Measurements from ENCODE around the gene FAIM2. TPM values are rescaled to one million over a fixed set of nuclear protein-coding genes. Genes with fewer than 3 reads are reported as not detected.

The FAIM2 gene
- total and polyA plus RNA-seq, 2 experiments from 2014 or later: 0.86 to 4.6 TPM

DNA sequence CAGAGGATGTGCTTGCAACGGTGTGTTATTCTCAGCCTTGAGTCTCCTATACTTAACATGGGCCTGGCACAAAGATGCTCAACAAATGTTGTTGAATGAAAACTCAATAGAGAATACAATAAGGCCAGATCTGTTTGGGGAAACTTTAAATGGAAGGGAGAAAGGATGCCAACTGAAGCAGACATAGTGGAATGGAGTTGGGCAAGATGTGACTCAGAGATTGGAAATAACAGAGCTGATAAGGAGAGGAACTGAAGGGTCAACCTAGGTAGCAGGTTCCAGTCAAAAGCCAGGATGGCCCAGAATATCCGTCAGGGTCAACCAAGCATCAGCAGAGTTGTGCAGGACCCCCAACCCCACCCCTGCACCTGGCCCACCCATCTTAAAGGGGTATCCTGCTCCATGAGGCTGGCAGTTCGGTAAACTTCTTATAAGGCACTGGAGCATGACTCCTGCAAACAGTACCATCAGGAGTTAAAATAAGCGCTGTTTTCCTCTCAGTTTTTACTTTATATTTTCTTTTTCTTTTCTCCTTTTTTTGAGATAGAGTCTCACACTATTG is 59.7 kb downstream of the FAIM2 start:
- H3K9ac ChIP-seq: no peak overlapping the region
- H2AFZ ChIP-seq: peak overlapping the region; percentile 93; the same call in 1 of the 2 replicates
- no peaks in the 10 kb centered on the region for H3K36me3 ChIP-seq (ENCODE audit: low read depth)
- no peaks in the 10 kb centered on the region for H4K20me1 ChIP-seq (ENCODE audit: insufficient read depth)
- in situ Hi-C loops (cut with MboI): no loop called here
- no peaks in the 10 kb centered on the region for H3K9me2 ChIP-seq (ENCODE audit: insufficient read depth)
- peak overlapping the region; percentile 82 for H3K4me2 ChIP-seq (ENCODE audit: unreplicated experiment)
- no peak for TF ChIP-seq EZH2phosphoT487 (IDR thresholded peaks at IDR 0.05; ENCODE audit: insufficient read depth, low read depth)
- TF ChIP-seq EZH2 (IDR thresholded peaks at IDR 0.05; ENCODE audit: insufficient read depth, poor library complexity, severe bottlenecking): no peak
- WGBS, 2 experiments (ENCODE audit: low coverage in 1 of 2, low lambda C conversion rate in 2 of 2, missing lambda C conversion rate in 2 of 2): 74 to 81% methylated on average over 4 of the region's 4 CpGs
- peak; percentile 36 for DNase-seq
- no peaks in the 10 kb centered on the region for H3K9me3 ChIP-seq (ENCODE audit: low read depth)
- H3K27me3 ChIP-seq (replicated peaks; ENCODE audit: insufficient read depth): peaks cover 13% of the 10 kb centered on the region
- H3K4me3 ChIP-seq: no peak overlapping the region
- H3F3A ChIP-seq (ENCODE audit: insufficient read depth): peaks cover 24% of the 10 kb centered on the region
- H3K4me1 ChIP-seq (ENCODE audit: insufficient read depth): peaks cover 15% of the 10 kb centered on the region
- peaks cover 21% of the 10 kb centered on the region for H3K79me2 ChIP-seq (ENCODE audit: insufficient read depth)
- no peak overlapping the region for H3K27ac ChIP-seq

- in situ Hi-C loops (cut with MboI): no loop called here
- no peaks in the 10 kb centered on the region for H4K20me1 ChIP-seq (ENCODE audit: insufficient read depth)
- H3F3A ChIP-seq (ENCODE audit: insufficient read depth): peaks cover 24% of the 10 kb centered on the region
- WGBS, 2 experiments (ENCODE audit: low coverage in 1 of 2, low lambda C conversion rate in 2 of 2, missing lambda C conversion rate in 2 of 2): 96 to 98% methylated on average over 7 of the region's 7 CpGs
- no peaks in the 10 kb centered on the region for H3K9me3 ChIP-seq (ENCODE audit: low read depth)
- peak overlapping the region; percentile 82 for H3K27ac ChIP-seq
- TF ChIP-seq EZH2 (IDR thresholded peaks at IDR 0.05; ENCODE audit: insufficient read depth, poor library complexity, severe bottlenecking): no peak
- no peak for TF ChIP-seq EZH2phosphoT487 (IDR thresholded peaks at IDR 0.05; ENCODE audit: insufficient read depth, low read depth)
- peaks cover 7% of the 10 kb centered on the region for H3K27me3 ChIP-seq (replicated peaks; ENCODE audit: insufficient read depth)
- H3K36me3 ChIP-seq (ENCODE audit: low read depth): no peaks in the 10 kb centered on the region
- H3K4me1 ChIP-seq (ENCODE audit: insufficient read depth): peaks cover 15% of the 10 kb centered on the region
- no peak for DNase-seq
- peak overlapping the region; percentile 93 for H2AFZ ChIP-seq
- peak overlapping the region; percentile 82 for H3K4me2 ChIP-seq (ENCODE audit: unreplicated experiment)
- no peaks in the 10 kb centered on the region for H3K9me2 ChIP-seq (ENCODE audit: insufficient read depth)
- H3K79me2 ChIP-seq (ENCODE audit: insufficient read depth): peaks cover 21% of the 10 kb centered on the region
- H3K9ac ChIP-seq: peak overlapping the region; percentile 86
- H3K4me3 ChIP-seq: peak overlapping the region; percentile 83
Measured at GRCh38 chr12:49843411-49843810, 60.3 kb downstream of the FAIM2 start.

DNA sequence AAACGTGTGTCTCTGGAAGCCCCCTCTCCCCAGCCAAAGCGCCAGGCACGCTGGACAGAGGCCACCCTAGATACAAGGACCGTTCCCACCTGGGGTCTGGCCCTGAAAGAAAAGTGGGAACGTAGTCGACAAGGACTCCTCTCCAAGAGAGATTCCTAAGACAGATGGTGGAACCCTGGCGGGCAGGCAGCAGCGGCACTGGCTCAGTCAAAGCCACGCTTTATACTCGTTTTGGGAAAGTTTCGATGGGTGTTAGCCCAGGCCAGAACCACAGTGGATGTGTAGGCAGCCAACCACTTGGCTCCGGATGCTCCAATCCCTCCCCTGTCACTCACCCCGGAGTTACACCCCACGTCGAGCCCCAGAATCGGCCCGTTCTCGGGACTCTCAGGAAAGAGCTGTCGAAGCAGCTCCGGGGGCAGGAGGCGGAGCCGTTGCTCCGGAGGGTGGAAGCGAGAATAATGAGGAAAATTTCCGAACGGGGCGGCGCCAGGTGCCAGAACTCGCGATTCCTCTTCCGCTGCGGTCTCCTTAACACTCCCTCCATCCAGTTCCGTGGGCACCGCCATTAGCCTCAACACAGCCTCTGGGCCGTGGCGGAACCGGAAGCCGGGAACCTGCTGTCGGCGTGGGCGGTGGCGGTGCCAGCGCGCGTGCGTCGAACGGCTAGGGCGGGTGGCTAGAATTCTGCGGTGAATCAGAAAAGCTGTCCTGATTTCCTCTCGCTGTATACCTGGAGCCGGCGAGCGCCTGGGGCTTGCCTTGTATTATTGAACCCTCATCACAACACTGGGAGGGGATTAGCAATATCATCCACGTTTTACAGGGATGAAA is 61.0 kb downstream of the FAIM2 start, which contains the start of gene BCDIN3D:
Gene BCDIN3D, minus strand, starts transcription at position 588 of the 834 bp plus-strand sequence. Its CDS starts 19 bp downstream, at position 569.
- in situ Hi-C loops (cut with MboI): no loop called here
- Histone ChIP-seq H3K27ac (peak within 1 kb of the TSS; percentile 82), H3K27me3 (replicated peaks; ENCODE audit: insufficient read depth) (peaks cover under 1% of the 10 kb centered on the region; the same call in 1 of the 2 replicates), H3K79me2 (ENCODE audit: insufficient read depth) (peaks cover 21% of the 10 kb centered on the region), H3K36me3 (ENCODE audit: low read depth) (no peaks in the 10 kb centered on the region), H3K4me1 (ENCODE audit: insufficient read depth) (peaks cover 15% of the 10 kb centered on the region), H3K9ac (peak within 1 kb of the TSS; percentile 86), H3K4me3 (peak within 1 kb of the TSS; percentile 83), H3K4me2 (ENCODE audit: unreplicated experiment) (peak within 1 kb of the TSS; percentile 82), H2AFZ (peak within 1 kb of the TSS; percentile 93), H4K20me1 (ENCODE audit: insufficient read depth) (no peaks in the 10 kb centered on the region), H3K9me3 (ENCODE audit: low read depth) (no peaks in the 10 kb centered on the region), H3F3A (ENCODE audit: insufficient read depth) (peaks cover 24% of the 10 kb centered on the region), H3K9me2 (ENCODE audit: insufficient read depth) (no peaks in the 10 kb centered on the region)
- TF ChIP-seq EZH2phosphoT487 (IDR thresholded peaks at IDR 0.05; ENCODE audit: insufficient read depth, low read depth): no peak
- TF ChIP-seq EZH2 (IDR thresholded peaks at IDR 0.05; ENCODE audit: insufficient read depth, poor library complexity, severe bottlenecking): no peak
- WGBS, 2 experiments (ENCODE audit: low coverage in 1 of 2, low lambda C conversion rate in 2 of 2, missing lambda C conversion rate in 2 of 2): 0 to 3% methylated on average over 54 to 55 of the region's 55 CpGs
- peak; percentile 98 for DNase-seq

DNA sequence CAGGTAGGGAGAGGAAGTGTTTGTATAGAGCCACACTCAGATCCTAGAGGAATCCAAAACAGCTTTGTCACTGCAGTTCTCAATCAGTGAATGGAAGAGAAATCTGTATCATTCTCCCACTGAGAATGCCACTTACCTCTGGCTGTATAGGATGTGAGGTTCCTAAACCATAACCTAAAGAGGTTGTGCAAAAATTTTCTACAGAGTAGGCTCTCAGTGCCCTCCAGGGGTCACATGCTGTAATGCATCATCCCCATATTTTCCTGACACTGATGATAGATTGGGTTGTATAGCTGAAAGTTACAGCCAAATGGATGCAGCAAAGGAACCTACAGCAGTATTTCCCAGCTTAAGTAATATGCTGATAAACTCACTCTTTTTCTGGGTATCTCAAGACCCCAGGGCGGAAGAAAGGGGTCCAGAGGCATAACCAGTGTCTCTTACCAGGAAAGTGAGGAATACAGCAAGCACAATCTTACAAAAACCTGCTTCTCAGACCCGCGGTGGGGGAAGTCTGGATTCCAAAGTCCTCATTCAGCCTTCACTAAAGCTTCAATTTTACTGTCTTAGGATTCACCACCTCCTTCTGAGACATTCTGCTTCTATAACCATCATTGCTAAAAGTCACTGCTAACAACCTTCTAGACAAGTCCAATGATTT is 64.6 kb downstream of the FAIM2 start:
- no peaks in the 10 kb centered on the region for H4K20me1 ChIP-seq (ENCODE audit: insufficient read depth)
- H3K27ac ChIP-seq: no peak overlapping the region
- H3K36me3 ChIP-seq (ENCODE audit: low read depth): no peaks in the 10 kb centered on the region
- no peak overlapping the region for H3K4me3 ChIP-seq
- H3K27me3 ChIP-seq (replicated peaks; ENCODE audit: insufficient read depth): no peaks in the 10 kb centered on the region
- in situ Hi-C loops (cut with MboI): no loop called here
- peaks cover 21% of the 10 kb centered on the region for H3K79me2 ChIP-seq (ENCODE audit: insufficient read depth)
- no peak overlapping the region for H3K9ac ChIP-seq
- no peaks in the 10 kb centered on the region for H3K9me2 ChIP-seq (ENCODE audit: insufficient read depth)
- peaks cover 15% of the 10 kb centered on the region for H3K4me1 ChIP-seq (ENCODE audit: insufficient read depth)
- no peaks in the 10 kb centered on the region for H3K9me3 ChIP-seq (ENCODE audit: low read depth)
- H2AFZ ChIP-seq: no peak overlapping the region
- peak; percentile 66 for DNase-seq
- no peak overlapping the region for H3K4me2 ChIP-seq (ENCODE audit: unreplicated experiment)
- 70 to 79% methylated on average over 3 of the region's 3 CpGs for WGBS, 2 experiments (ENCODE audit: low coverage in 1 of 2, low lambda C conversion rate in 2 of 2, missing lambda C conversion rate in 2 of 2)
- H3F3A ChIP-seq (ENCODE audit: insufficient read depth): peaks cover 24% of the 10 kb centered on the region
- TF ChIP-seq EZH2 (IDR thresholded peaks at IDR 0.05; ENCODE audit: insufficient read depth, poor library complexity, severe bottlenecking) (no peak), EZH2phosphoT487 (IDR thresholded peaks at IDR 0.05; ENCODE audit: insufficient read depth, low read depth) (no peak)

Measured in GM23248 (cell line).